IPS DF 6.9 (cell line): ENCODE results near the gene FLCN.

Experiments used
- DNase-seq: peaks from one replicate; pipeline ENCODE4 v3.0.0-alpha.2; 2013; ENCODE audit warnings: low read depth, low spot score
- H3K27ac ChIP-seq: one replicate; pipeline ENCODE4 v1.5.1; 2013; ENCODE audit warnings: low read length, control low read depth
- H3K27me3 ChIP-seq: 2 replicates; pipeline ENCODE4 v1.6.1; 2013; ENCODE audit warnings: mild to moderate bottlenecking, low read length; ENCODE audit not compliant: control insufficient read depth, insufficient read depth
- H3K36me3 ChIP-seq: 2 replicates; pipeline ENCODE4 v1.6.1; 2013; ENCODE audit warnings: low read length; ENCODE audit not compliant: control insufficient read depth, insufficient read depth
- H3K4me1 ChIP-seq: 2 replicates; pipeline ENCODE4 v1.6.1; 2013; ENCODE audit warnings: low read length; ENCODE audit not compliant: control insufficient read depth, insufficient read depth
- H3K4me3 ChIP-seq: 2 replicates; pipeline ENCODE4 v1.5.1; 2013; ENCODE audit warnings: mild to moderate bottlenecking, low read length
- H3K9me3 ChIP-seq: 2 replicates; pipeline ENCODE4 v1.6.1; 2013; ENCODE audit warnings: low read length, inconsistent platforms; ENCODE audit not compliant: control insufficient read depth, insufficient read depth
- WGBS: extraction: QIAGEN DNeasy Blood & Tissue Kit; methylation state at CpG from one replicate; pipeline ENCODE4 v1.1.7; 2013; ENCODE audit warnings: mixed read lengths, missing lambda C conversion rate; ENCODE audit not compliant: insufficient read length, insufficient coverage; 5-methylcytosine and 5-hydroxymethylcytosine counted together

Gene FLCN

DNA sequence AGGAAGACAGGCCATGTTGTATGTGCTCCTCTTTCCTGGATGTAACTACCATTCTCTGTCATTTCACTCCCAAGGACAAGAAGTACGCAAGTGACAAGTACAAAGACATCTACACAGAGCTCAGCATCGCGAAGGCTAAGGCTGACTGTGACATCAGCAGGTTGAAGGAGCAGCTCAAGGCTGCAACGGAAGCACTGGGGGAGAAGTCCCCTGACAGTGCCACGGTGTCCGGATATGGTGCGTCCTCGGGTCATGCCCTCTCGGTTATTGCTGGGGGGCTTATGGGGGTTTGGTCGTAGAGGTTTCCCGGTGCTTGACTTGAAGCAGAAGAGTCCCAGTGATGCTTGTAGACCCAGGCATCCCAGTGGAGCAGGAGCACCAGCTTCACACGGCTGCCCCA lies 59.8 kb downstream of the FLCN start:
- H3K27ac ChIP-seq: no peak overlapping the region
- no peak overlapping the region for H3K4me3 ChIP-seq
- no CpG with 5 or more reads among the region's 12 CpGs for WGBS
- H3K27me3 ChIP-seq: no peaks in the 10 kb centered on the region
- no peak for DNase-seq
- no peaks in the 10 kb centered on the region for H3K4me1 ChIP-seq
- H3K36me3 ChIP-seq: peaks cover 25% of the 10 kb centered on the region
- no peaks in the 10 kb centered on the region for H3K9me3 ChIP-seq

GRCh38 chr17:17176341-17176740 lies 60.6 kb downstream of the FLCN start:
- Histone ChIP-seq H3K4me3 (no peak overlapping the region), H3K4me1 (peaks cover 1% of the 10 kb centered on the region; the same call in 1 of the 2 replicates), H3K36me3 (peaks cover 25% of the 10 kb centered on the region), H3K27me3 (no peaks in the 10 kb centered on the region), H3K9me3 (no peaks in the 10 kb centered on the region), H3K27ac (no peak overlapping the region)
- no peak for DNase-seq
- no CpG with 5 or more reads among the region's 12 CpGs for WGBS

DNA sequence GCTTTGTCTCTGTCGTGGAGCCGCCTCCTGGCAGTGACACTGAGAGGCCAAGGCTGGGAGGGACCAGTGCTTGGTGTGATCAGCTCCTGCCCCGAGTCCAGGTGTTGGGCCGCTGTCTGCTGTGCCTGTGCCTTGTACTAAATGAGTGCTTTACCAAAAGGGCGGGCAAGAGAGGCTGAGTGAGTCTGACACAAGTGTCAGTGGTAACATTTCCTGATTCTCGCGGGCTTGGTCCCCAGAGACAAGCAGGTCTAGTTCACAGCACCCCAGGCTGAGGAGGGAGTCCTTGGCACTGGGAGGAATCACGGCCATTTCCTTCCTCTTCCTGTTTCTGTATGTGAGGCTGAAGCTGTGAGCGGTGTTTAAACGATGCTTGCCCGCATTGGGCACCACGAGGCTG lies 61.1 kb downstream of the FLCN start:
- H3K27me3 ChIP-seq: no peaks in the 10 kb centered on the region
- H3K4me1 ChIP-seq: peaks cover 1% of the 10 kb centered on the region; the same call in 1 of the 2 replicates
- H3K27ac ChIP-seq: no peak overlapping the region
- H3K36me3 ChIP-seq: peaks cover 25% of the 10 kb centered on the region
- WGBS: no CpG with 5 or more reads among the region's 12 CpGs
- H3K9me3 ChIP-seq: no peaks in the 10 kb centered on the region
- no peak overlapping the region for H3K4me3 ChIP-seq
- DNase-seq: no peak

DNA sequence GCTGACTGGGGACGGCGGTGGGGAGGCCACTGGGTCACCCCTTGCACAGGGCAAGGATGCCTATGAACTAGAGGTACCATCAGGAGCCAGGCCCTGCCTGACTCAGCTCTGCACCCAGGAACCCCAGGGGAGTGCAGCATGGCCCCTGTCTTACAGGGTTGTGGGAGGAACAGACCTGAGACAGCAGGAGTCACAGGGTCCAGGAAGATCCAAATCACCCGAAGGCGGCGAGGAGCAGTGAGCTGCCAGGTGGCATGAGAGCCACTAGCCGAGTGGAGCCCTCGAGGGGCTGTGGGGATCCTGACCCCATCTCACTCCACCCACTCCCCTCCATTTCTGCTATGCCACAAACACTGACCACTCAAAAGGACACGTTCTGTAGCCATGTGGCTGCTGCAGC lies 61.6 kb downstream of the FLCN start:
- H3K27ac ChIP-seq: no peak overlapping the region
- WGBS: no CpG with 5 or more reads among the region's 8 CpGs
- H3K4me1 ChIP-seq: peaks cover 1% of the 10 kb centered on the region; the same call in 1 of the 2 replicates

GRCh38 chr17:17173921-17174320 lies 63.0 kb downstream of the FLCN start:
- H3K27me3 ChIP-seq: no peaks in the 10 kb centered on the region
- H3K36me3 ChIP-seq: peaks cover 14% of the 10 kb centered on the region
- no peak overlapping the region for H3K27ac ChIP-seq
- DNase-seq: no peak
- H3K4me3 ChIP-seq: no peak overlapping the region
- H3K4me1 ChIP-seq: peaks cover 1% of the 10 kb centered on the region; the same call in 1 of the 2 replicates
- whole genome bisulfite sequencing: no CpG with 5 or more reads among the region's 14 CpGs
- H3K9me3 ChIP-seq: no peaks in the 10 kb centered on the region

More for the DNA sequence above, 61.6 kb downstream of the FLCN start:
- Histone ChIP-seq H3K36me3 (peaks cover 19% of the 10 kb centered on the region), H3K4me3 (no peak overlapping the region), H3K9me3 (no peaks in the 10 kb centered on the region), H3K27me3 (no peaks in the 10 kb centered on the region)
- DNase-seq: no peak

GRCh38 chr17:17172990-17173389 lies 64.0 kb downstream of the FLCN start:
- Histone ChIP-seq H3K27me3 (no peaks in the 10 kb centered on the region), H3K9me3 (no peaks in the 10 kb centered on the region), H3K27ac (no peak overlapping the region), H3K4me3 (no peak overlapping the region), H3K4me1 (peaks cover 1% of the 10 kb centered on the region; the same call in 1 of the 2 replicates), H3K36me3 (peaks cover 14% of the 10 kb centered on the region)
- DNase-seq: no peak
- WGBS: no CpG with 5 or more reads among the region's 9 CpGs

GRCh38 chr17:17172001-17172939 lies 64.7 kb downstream of the FLCN start:
- H3K4me1 ChIP-seq: peaks cover 1% of the 10 kb centered on the region; the same call in 1 of the 2 replicates
- peaks cover 14% of the 10 kb centered on the region for H3K36me3 ChIP-seq
- H3K27ac ChIP-seq: no peak overlapping the region
- no peak overlapping the region for H3K4me3 ChIP-seq
- no peaks in the 10 kb centered on the region for H3K27me3 ChIP-seq
- no CpG with 5 or more reads among the region's 26 CpGs for WGBS
- no peaks in the 10 kb centered on the region for H3K9me3 ChIP-seq
- no peak for DNase-seq

DNA sequence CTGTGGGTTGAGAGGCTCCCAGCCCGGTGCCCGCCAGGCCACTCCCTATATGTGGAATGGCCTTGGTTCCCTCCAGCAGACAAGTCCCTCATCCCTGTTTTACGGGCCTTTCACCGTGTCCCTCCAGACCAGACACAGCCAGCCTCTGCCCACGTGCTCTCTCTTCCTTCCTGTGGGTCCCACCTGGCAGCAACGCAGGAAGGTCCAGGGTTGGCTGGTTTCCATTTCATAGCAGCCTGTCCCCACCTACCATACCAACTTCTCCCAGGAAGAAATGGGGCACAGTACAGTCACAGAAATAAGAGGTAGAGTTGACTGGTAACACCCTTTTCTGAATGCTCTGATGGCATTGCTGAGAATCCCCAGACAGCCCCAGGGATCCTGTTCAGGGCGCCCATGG lies 65.8 kb downstream of the FLCN start:
- H3K36me3 ChIP-seq: peaks cover 12% of the 10 kb centered on the region
- no peak overlapping the region for H3K4me3 ChIP-seq
- peaks cover 1% of the 10 kb centered on the region; the same call in 1 of the 2 replicates for H3K4me1 ChIP-seq
- no peaks in the 10 kb centered on the region for H3K27me3 ChIP-seq
- H3K9me3 ChIP-seq: no peaks in the 10 kb centered on the region
- DNase-seq: no peak
- no CpG with 5 or more reads among the region's 7 CpGs for WGBS
- H3K27ac ChIP-seq: no peak overlapping the region

DNA sequence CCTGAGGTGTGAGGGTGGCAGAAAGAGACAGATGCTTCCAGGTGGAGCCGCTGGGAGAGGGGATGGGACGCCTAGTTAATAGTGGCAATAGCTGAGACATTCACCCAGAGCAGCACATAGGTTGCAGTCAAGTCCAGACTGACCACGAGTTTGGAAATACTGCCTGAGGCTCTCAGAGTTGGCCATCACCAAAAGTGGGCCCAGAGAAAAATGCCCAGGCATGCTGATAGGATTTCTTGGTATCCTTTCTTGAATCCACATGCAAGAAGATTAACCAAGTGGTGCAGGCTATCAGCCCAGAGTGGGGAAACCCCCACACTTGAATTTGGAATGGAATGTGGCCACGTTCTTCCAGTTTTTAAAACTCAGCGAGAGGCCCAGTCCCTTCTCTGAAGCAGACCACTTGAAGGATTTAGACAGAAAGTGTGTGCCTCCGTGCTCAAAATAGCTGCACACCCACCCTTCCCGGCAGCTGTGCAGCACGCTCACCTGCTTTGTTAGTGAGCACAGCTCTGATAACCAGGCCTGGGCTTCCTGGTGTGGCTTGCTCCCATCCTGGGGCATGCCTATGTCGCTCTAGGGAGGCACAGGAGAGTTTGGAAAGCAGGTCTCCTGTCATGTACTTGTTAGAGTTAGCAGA lies 66.5 kb downstream of the FLCN start:
- Histone ChIP-seq H3K4me1 (peaks cover 1% of the 10 kb centered on the region; the same call in 1 of the 2 replicates), H3K36me3 (peaks cover 12% of the 10 kb centered on the region), H3K4me3 (no peak overlapping the region), H3K9me3 (no peaks in the 10 kb centered on the region), H3K27me3 (no peaks in the 10 kb centered on the region), H3K27ac (no peak overlapping the region)
- no CpG with 5 or more reads among the region's 9 CpGs for WGBS
- DNase-seq: no peak

DNA sequence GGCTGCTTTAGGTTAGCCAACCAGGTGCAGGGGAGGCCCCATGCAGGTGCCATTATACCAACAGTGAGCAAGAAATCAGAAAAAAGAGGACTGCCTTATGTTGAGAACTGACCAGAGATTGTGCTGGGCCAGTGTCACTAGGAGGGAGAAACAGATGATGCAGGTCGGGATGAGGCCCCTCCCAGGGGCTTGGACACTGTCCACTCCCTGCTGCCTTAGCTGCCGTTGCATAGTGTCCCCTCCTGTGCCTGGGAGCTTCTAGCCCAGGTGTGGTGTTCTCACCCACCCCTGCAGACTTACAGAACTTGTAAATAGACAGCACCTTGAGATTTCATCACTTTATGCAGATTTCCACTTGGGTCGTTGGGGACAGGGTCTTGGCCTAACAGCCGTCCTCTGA lies 67.6 kb downstream of the FLCN start:
- peaks cover 15% of the 10 kb centered on the region for H3K36me3 ChIP-seq
- H3K4me1 ChIP-seq: peaks cover 1% of the 10 kb centered on the region
- H3K9me3 ChIP-seq: no peaks in the 10 kb centered on the region
- DNase-seq: no peak
- no peak overlapping the region for H3K27ac ChIP-seq
- H3K4me3 ChIP-seq: no peak overlapping the region
- H3K27me3 ChIP-seq: no peaks in the 10 kb centered on the region
- no CpG with 5 or more reads among the region's 4 CpGs for WGBS
